Brain microvascular endothelial cell (primary cell): ENCODE results near the gene TAF12.
A peak's percentile ranks its signal among the peaks of the same experiment; 100 is the strongest.
"Not testable (repeated sequence)": the region's sequence is repeated elsewhere in the genome, so short reads cannot be mapped to it uniquely, and the experiment has no call there.

Experiments
- DNase-seq: peaks from one replicate; pipeline ENCODE4 v3.0.0-alpha.2; 2020
- H3K27ac ChIP-seq: fragments of 250-450 bp; sonication (Bioruptor Pico); 2 replicates; pipeline ENCODE4 v1.5.1; 2020; ENCODE audit warnings: mild to moderate bottlenecking, moderate library complexity
- H3K27me3 ChIP-seq: fragments of 250-450 bp; sonication (Bioruptor Pico); replicated peaks from 2 replicates; pipeline ENCODE4 v1.5.1; 2020; ENCODE audit warnings: mild to moderate bottlenecking
- H3K36me3 ChIP-seq: fragments of 250-450 bp; sonication (Bioruptor Pico); replicated peaks from 2 replicates; pipeline ENCODE4 v1.5.1; 2020; ENCODE audit warnings: mild to moderate bottlenecking
- H3K4me3 ChIP-seq: 2 replicates; pipeline ENCODE4 v1.5.1; 2011; ENCODE audit warnings: low read depth, mild to moderate bottlenecking, control low read depth, low read length, moderate library complexity
- CTCF ChIP-seq: IDR thresholded peaks from 2 replicates; pipeline ENCODE4 v1.5.1; 2011; ENCODE audit warnings: low read depth, mild to moderate bottlenecking, moderate library complexity, low read length, control low read depth, inconsistent platforms; ENCODE audit errors: missing control alignments
- in situ Hi-C: cut with HindIII; loops from 2 replicates; pipeline ENCODE4 v1.10.0; 2017; ENCODE audit warnings: low sequenced_read_pairs, low pct_ligation_motif_present

TAF12 gene

GRCh38 chr1:28656335-28656734 lies 13.5 kb upstream of the TAF12 start:
- no peak for DNase-seq
- no peak for TF ChIP-seq CTCF
- H3K36me3 ChIP-seq = no peaks in the 10 kb centered on the region
- no peak overlapping the region for H3K4me3 ChIP-seq
- no peak overlapping the region for H3K27ac ChIP-seq
- in situ Hi-C loops = no loop called here
- no peaks in the 10 kb centered on the region for H3K27me3 ChIP-seq

GRCh38 chr1:28655448-28656311 lies 12.8 kb upstream of the TAF12 start:
- H3K27me3 ChIP-seq, H3K36me3 ChIP-seq, H3K4me3 ChIP-seq, H3K27ac ChIP-seq, DNase-seq, in situ Hi-C loops: not testable (repeated sequence)

- H3K27ac ChIP-seq, H3K4me3 ChIP-seq, in situ Hi-C loops, H3K27me3 ChIP-seq, H3K36me3 ChIP-seq: not testable (repeated sequence)
- DNase-seq = peak; percentile 9
- peak; percentile 55 for TF ChIP-seq CTCF
Measured at GRCh38 chr1:28653870-28654269, 11.0 kb upstream of the TAF12 start.

- H3K36me3 ChIP-seq, in situ Hi-C loops, H3K4me3 ChIP-seq, DNase-seq, H3K27ac ChIP-seq, H3K27me3 ChIP-seq: not testable (repeated sequence)
Measured at GRCh38 chr1:28653063-28653462, 10.2 kb upstream of the TAF12 start.

GRCh38 chr1:28648474-28649198 lies 5.8 kb upstream of the TAF12 start, which contains the start of gene RNU11:
Gene RNU11 (plus strand): TSS chr1:28648600.
- no peak for TF ChIP-seq CTCF
- Histone ChIP-seq H3K36me3 (no peaks in the 10 kb centered on the region), H3K27me3 (no peaks in the 10 kb centered on the region), H3K4me3 (peak within 1 kb of the TSS; percentile 34), H3K27ac (peak within 1 kb of the TSS; percentile 99)
- in situ Hi-C loops = no loop called here
- peak; percentile 97 for DNase-seq

GRCh38 chr1:28648008-28648473 lies 5.2 kb upstream of the TAF12 start:
- H3K4me3 ChIP-seq = peak overlapping the region; percentile 34
- in situ Hi-C loops = no loop called here
- H3K36me3 ChIP-seq = no peaks in the 10 kb centered on the region
- no peaks in the 10 kb centered on the region for H3K27me3 ChIP-seq
- peak overlapping the region; percentile 99 for H3K27ac ChIP-seq
- TF ChIP-seq CTCF = no peak
- peak; percentile 87 for DNase-seq
